SK-N-SH treated with all-trans-retinoic acid at 6 μM for 48 hours (cell line): ENCODE measurements around the gene CFAP299.

ENCODE experiments used
- CREB5 ChIP-seq: fragments of 250-450 bp; sonication (Bioruptor Pico); IDR thresholded peaks from 2 replicates; pipeline ENCODE4 v1.5.1; 2020; ENCODE audit warnings: low read depth, mild to moderate bottlenecking, moderate library complexity
- TCF4 ChIP-seq: fragments of 250-450 bp; sonication (Bioruptor Pico); IDR thresholded peaks from 2 replicates; pipeline ENCODE4 v1.8.0; 2021; ENCODE audit warnings: mild to moderate bottlenecking, moderate library complexity, borderline replicate concordance

DNA sequence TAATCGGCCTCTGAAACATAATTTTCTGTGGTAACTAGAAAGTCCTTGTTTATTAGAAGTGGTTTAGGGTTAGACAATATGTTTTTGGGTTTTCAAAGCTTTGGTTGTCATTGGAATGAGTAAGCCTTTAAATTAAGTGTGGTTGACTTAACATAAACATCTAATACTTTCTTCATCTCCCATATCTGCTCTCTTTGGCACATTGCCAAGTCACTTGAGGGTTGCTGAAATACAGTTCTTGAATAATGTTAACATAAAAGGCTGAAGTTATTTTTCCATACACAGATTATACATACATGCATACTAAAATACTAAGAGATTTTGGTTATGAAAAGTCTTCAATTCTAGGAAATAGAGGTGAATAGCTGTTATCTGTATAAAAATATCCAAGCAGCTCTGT lies 453.3 kb downstream of the CFAP299 start:
- no peak for TF ChIP-seq CREB5 (CRISPR knock-in tag)
- TF ChIP-seq TCF4, result no peak
